ENCODE results near the gene TXNRD2. TPM values are rescaled to one million over a fixed set of nuclear protein-coding genes. Genes with fewer than 3 reads are reported as not detected.

TXNRD2 gene
- 15.6 TPM for polyA plus RNA-seq (2013, experiment 1 of 2; ENCODE audit: insufficient read length)
- polyA plus RNA-seq (2013, experiment 2 of 2; ENCODE audit: insufficient read length), result 14.8 TPM

- peak; percentile 71 for DNase-seq
These were observed at the start of gene TXNRD2, which contains the start of gene COMT for GRCh38 chr22:19941365-19942082. Gene TXNRD2, minus strand, starts transcription at chr22:19941818. Its CDS starts 15 bp downstream, at chr22:19941803. Gene COMT, plus strand, starts transcription at chr22:19941772. Its CDS starts 20,755 bp downstream, at chr22:19962527.

DNA sequence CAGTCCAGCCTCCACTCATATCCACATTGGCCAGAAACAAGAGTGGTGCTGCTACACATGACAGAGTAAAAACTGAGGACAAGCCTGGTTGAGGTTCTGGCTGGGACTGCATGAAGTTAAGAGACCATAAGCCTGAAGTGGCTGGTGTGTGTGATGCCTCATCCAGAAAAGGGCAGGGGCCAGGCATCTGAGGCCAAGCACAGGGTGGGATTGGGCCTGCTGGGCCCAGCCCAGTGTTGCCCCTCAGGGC lies 49.7 kb upstream of the TXNRD2 start:
- DNase-seq, result no peak

DNA sequence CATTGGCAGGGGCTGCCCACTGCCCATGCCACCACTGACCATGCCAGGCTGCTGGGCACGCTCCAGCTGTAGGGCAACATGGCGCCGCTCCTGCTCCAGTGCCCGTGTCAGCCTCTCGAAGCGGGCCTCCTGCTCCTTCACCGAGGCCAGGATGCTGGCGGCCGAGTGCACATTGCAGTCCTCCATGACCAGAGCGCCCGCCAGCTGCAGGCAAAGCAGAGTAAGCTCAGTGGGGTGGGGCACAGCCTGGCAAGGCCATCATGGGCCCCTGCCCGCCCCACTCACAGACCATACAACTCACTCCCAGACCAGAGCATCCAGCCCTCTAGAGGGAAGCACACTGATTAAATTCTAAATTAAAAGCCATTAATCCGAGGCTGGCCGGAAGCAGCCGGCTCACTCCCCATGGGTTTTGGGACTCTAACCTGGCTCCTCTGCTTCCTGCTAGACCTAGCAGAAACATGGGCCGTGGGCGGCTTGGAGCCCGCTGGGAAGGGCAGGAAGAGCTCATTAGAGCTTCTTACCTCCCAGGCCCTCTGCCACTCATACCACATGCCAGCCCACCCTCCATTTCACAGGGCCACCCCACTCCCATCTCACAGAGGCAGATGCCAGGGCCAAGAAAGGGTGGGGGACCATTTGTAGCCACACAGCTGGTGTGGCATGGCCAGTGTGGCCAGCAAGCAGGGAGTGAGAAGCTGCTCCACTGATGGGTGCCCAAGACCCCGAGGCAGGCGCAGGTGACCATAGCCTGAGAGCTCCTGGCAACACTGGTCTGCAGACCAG lies 49.2 kb upstream of the TXNRD2 start:
- no peak for DNase-seq

DNA sequence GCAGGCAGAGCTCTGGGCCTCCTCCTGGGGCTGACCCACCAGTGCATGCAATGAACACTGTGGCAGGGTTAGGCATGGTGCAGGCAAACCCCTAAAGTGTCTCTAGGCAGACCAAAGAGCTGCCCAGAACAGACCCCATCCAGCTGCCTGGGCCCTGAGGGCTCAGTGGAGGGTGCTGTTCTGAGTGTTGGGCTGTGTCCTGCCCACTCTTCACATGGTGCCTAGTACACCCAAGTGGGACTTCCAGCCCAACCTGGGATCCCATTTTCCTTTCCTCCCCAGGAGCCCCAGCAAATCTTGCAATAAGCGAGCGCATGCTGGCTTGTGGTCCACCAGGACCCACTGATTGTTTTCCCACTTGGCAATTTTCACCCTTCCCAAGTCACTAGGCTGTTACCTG lies 48.6 kb upstream of the TXNRD2 start:
- DNase-seq, result no peak

GRCh38 chr22:19989725-19990067 lies 48.1 kb upstream of the TXNRD2 start:
- DNase-seq, result no peak

DNA sequence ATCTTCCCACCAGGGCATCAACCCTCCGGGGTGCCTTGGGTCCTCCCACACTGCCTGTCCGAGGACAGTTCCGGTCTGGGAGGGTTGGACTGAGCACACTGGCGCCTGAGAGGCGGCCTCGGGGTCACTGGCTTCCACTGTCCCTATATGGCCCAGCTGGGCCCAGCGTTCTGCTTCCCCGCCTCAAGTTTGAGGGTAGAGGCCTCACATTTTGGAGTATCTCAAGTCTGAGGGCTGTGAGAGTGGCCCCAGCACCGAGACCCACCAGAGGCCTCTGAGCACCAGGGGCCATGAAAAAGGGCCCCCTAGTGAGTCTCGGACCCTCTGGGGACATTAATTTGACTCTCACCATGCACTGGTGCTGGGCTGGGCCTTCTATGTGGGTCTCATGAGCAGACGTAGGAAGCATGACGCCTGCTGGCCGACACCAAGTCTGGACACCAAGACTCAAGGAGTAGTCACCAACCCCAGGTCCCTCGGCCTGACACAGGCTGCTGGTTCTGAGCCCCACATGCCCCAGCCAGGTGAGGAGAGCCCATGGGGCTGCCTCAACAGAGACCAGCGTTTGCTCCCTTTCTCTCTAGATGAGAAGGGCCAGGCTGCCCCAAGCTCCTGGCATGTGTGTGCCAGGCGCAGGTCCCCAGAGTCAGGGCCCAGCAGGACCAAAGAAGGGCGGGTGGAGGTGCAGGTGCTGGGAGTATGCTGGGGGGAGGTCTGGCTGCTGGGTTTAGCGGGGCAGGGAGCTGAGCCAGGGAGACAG lies 47.5 kb upstream of the TXNRD2 start:
- DNase-seq, result no peak

DNA sequence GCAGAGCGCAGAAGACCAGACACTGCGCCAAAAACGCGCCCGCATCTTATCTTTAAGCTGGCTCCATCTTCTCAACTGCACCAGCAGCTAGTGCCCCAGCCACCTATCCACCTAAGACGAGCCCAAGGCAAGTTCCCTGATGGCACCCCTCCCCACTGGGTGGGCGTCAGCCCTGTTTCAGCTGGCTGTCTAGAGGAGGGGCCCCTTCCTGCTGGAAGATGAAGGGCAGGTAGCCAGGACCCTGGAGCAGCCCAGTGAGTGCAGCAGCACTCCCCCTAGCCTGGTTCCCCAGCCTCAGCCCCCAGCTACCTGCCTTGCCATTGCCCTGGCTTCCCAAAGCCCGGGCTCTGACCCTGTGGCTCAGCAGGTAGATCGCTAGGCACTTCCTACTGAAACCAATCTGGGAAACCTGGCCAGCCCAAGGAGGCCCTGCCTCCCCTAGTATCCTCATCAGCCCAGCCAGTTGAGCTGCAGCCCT lies 46.8 kb upstream of the TXNRD2 start:
- no peak for DNase-seq

- DNase-seq, result no peak
These were observed 46.0 kb upstream of the TXNRD2 start for GRCh38 chr22:19987394-19988306.

DNA sequence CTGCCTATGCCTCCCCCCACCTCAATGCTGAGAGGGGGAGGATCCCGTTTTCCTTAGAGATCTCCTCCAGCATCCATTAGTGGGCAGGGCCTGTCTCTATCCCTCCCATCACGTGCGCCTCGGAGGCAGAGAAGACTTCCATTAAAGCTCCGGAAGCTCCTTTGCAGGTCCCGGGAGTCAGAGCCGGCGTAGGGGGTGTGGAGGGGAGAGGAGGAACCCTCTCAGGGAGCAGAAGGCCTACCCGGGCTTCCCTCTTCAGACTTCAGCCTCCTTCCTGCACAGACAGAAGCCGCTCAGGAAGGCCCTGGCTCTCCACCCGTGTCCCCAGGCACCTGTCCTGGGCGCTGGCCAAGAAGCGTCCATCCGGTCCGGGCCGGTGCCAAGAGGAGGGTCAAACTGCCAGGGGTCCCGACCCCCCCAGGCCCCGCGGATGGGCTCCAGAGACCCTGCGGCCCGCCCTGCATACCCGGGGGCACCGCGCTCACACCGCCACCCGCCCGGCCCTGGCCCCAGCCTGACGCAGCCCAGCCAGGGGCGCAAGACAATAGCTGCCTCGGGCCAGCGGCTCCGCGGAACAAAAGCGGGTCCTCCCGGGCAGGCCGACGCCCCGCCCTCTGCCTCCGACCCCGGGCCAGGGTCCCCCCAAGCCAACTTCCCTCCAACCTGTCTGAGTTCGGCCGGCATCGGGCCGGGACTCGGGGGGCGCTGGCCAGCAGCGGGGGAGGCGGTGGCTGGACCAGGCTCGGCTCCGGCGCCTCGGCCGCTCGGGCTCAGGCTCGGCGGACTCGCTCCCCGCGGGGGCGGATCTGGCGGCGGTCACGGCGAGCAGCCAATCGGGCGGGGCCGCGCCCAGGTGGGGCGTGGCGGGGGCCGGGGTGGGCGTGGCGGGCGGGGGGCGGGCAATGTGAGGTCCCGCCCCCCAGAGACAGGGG lies 45.1 kb upstream of the TXNRD2 start:
- DNase-seq, result peak; percentile 73

- no peak for DNase-seq
These were observed 44.4 kb upstream of the TXNRD2 start for GRCh38 chr22:19986011-19986409.

DNA sequence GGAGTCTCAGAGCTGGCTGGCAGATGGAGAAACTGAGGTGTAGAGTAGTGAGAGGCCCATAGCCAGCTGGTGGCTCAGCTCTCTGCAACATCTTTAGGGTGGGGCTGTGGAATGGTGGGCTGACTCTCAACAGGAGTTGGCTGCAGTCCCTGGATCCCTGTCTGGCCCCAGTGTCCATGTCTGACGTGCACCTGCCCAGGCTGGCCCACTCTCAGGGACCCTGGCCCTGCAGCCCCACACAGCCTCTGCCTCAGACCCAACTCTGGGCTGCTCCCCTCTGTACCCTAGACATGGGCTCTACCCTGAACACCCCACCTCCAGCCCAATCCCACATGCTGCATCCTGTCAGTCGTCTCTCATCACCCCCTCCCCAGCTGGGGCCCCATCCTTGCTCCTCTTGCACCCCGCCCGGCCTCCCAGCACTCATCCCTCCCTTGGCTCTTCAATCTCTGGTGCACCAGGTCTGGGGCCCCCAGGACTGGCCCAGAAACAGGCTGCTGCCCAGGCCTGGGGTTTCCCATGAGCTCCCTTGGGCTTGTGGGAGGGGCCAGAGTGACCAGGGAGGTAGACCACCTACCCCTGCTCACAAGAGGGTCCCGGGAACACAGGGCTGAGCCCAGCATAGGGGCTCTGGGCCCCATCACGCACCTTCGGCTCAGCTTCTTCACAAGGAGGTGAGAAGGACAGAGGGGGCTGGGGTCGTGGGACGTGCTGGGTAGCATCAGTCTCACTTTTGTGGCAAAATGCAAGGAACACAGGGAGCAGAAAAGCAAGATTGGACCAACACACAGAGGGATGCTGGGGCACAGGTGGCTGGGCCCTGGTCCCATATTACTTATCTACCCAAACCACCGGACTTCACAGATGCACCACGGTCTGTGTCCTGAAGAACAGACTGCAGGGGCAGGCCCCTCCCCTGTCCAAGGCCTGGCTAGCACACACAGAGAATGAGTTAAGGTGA lies 43.5 kb upstream of the TXNRD2 start:
- no peak for DNase-seq

GRCh38 chr22:19984201-19984753 lies 42.7 kb upstream of the TXNRD2 start:
- peak; percentile 66 for DNase-seq

DNA sequence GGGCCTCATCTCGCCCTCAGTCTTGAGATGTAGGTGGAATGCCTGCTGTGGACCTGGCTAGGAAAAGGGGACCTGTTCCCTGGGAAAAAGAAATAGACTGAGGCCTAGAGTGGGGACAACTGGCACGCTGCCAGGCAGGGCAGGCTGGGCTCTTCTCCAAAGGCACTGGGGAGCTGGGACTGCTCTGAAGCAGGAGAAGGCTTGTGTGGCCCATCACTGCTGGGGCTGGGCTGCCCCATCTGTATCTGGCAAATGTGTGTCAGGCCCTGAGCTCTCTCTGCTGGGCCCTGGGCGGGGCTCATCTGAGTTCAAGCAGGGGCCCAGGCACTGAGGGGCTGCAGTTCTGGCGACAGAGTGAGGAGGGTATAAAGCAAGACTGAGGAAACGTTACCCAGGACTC lies 42.1 kb upstream of the TXNRD2 start:
- DNase-seq, result no peak

GRCh38 chr22:19982991-19983578 lies 41.5 kb upstream of the TXNRD2 start:
- DNase-seq, result no peak

DNA sequence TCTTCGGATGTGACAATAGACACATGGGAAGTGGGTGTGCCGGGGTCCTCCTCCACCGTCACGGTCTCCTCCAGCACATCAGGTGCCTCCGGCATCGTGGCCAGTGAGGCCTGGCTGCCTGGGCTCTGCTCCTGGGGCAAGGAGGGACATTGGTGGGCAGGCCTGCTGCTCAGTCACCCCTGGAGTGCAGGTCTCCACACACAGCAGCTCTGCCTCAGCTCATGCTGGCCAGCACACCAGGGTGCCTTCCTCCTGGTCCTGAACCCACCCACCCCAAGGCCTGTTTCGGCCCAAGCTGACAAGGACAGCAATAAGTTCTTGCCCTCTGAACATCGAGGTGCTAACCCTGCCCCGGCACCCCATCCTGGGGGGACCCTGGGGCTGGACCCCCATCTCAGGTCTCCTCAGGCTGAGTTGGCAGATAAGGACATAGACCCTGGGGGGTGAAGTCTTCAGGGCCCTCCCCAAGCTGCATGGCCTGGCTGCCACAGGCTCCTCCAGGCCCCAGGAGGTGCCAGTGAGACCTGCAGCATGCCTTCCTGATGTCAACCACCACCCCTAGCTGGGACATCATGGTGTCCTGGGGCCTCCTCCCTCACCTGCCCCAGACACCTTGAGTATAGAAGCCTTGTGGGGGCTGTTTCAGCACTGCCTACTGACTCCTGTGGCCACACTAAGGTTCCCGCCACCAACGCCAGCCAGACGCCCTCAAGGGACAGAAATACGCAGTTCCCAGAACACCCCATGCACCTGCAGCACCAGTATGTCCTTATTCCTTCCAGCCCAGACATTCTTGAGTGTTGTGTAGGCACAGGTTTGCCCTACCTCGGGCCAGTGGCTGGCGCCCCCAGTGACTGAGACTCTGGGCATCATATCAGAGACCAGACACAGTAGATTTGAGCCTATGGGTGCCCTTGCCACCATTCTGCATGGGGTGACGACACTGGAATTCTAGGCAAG lies 40.6 kb upstream of the TXNRD2 start:
- DNase-seq, result no peak

DNA sequence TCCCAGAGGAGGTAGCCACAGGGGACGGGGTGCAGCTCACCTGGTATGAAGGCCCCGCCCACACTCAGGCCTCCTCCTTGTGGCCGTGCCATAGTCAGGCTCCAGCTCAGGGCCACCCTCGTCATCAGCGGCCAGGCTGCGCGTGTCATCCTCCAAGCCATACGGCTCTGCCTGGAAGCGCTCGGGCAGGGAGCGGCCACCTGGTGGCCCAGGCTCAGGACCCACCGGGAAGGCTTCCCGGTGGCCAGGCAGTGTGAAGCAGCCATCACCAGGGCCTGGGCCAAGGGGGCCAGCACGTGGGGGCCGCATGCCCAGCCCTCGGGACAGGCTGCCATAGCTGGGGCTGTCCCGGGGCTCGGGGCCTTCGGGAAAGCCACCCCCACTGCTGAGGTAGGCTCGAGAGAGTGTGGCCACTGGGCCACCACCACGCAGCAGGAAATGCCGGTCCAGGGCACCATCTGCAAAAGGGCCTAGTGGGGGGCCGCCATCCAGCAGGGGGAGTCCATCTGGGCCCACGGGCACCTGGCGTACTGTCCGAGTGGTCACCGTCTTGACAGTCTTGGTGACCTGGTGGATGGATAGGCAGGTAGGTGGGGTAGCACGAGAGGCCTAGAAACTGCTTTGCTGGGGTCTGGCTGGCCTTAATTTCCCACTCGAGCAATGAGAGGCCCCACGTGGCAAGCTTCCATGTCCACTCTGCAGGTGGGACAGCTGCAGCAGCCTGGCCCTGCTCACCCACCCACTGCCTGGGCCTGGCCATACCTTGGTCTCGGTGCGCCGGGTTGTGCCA lies 39.7 kb upstream of the TXNRD2 start:
- no peak for DNase-seq

DNA sequence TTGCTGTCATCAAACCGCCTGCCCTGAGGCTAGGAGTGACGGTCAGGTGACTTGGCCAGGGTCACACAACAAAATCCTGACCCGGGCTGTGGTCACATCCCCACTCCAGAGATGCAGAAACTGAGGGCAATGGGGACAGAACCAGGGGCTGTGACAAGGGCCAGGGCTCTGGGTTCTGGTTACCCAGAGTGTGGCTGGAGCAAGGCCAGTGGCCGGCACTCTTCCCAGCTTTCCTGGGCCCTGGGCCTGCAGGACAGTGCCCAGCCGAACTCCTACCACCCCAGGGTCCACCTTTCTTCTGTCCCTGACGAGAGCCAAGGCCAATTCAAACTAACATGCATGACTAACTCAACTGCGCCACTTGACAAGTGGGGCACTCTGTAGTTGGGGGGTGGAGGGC lies 39.1 kb upstream of the TXNRD2 start:
- no peak for DNase-seq

All from fibroblast of skin of scalp (primary cell).